ENCODE measurements around the gene EPAS1. TPM values are rescaled to one million over a fixed set of nuclear protein-coding genes. Genes with fewer than 3 reads are reported as not detected.

Gene EPAS1
- total and polyA plus RNA-seq, 2 of the 13 experiments (the other 11 are each of a cell fraction or from before 2014, with no cell fraction given) = 47.1 to 182 TPM

- TF ChIP-seq NCOR1 (IDR thresholded peaks at IDR 0.05; ENCODE audit: borderline replicate concordance, low read length) (peak; percentile 98), ZNF510 (CRISPR knock-in tag; IDR thresholded peaks at IDR 0.05; ENCODE audit: low read depth) (no peak), NFE2L1 (CRISPR knock-in tag; IDR thresholded peaks at IDR 0.05; ENCODE audit: borderline replicate concordance) (no peak), ZNF329 (CRISPR knock-in tag; IDR thresholded peaks at IDR 0.05; ENCODE audit: low read depth) (0 out of 2 replicates have a peak, but pooled peaks have one; percentile 19), KMT2B (CRISPR knock-in tag; IDR thresholded peaks at IDR 0.05) (no peak; the same call in 1 of the 2 replicates), ARID5B (CRISPR knock-in tag; IDR thresholded peaks at IDR 0.05) (peak; percentile 97), ZNF616 (CRISPR knock-in tag; IDR thresholded peaks at IDR 0.05; ENCODE audit: low read depth) (peak; percentile 53; the same call in 1 of the 2 replicates), ISL2 (CRISPR knock-in tag; IDR thresholded peaks at IDR 0.05) (peak; percentile 82; the same call in 1 of the 2 replicates), NFYB (CRISPR knock-in tag; IDR thresholded peaks at IDR 0.05) (peak; percentile 63), ZNF3 (CRISPR knock-in tag; IDR thresholded peaks at IDR 0.05) (no peak; the same call in 1 of the 2 replicates), ZNF879 (CRISPR knock-in tag; IDR thresholded peaks at IDR 0.05) (no peak), TSC22D2 (CRISPR knock-in tag; IDR thresholded peaks at IDR 0.05; ENCODE audit: borderline replicate concordance) (peak; percentile 90; the same call in 1 of the 2 replicates), ZMYM2 (CRISPR knock-in tag; IDR thresholded peaks at IDR 0.05) (peak; percentile 94), TCF12 (IDR thresholded peaks at IDR 0.05) (no peak), TCF12 (CRISPR knock-in tag; IDR thresholded peaks at IDR 0.05) (peak; percentile 89), ZNF839 (CRISPR knock-in tag; IDR thresholded peaks at IDR 0.05; ENCODE audit: borderline replicate concordance) (peak; percentile 74; the same call in 1 of the 2 replicates), ZFP62 (CRISPR knock-in tag; IDR thresholded peaks at IDR 0.05) (no peak), MEIS1 (CRISPR knock-in tag; IDR thresholded peaks at IDR 0.05; ENCODE audit: borderline replicate concordance) (peak; percentile 70; the same call in 1 of the 2 replicates), RAD51 (IDR thresholded peaks at IDR 0.05; ENCODE audit: borderline replicate concordance) (no peak)
- TF ChIP-seq, protein P1, sequence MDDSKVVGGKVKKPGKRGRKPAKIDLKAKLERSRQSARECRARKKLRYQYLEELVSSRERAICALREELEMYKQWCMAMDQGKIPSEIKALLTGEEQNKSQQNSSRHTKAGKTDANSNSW (CRISPR knock-in tag; IDR thresholded peaks at IDR 0.05; ENCODE audit: borderline replicate concordance) = no peak
- TF ChIP-seq, protein P2, sequence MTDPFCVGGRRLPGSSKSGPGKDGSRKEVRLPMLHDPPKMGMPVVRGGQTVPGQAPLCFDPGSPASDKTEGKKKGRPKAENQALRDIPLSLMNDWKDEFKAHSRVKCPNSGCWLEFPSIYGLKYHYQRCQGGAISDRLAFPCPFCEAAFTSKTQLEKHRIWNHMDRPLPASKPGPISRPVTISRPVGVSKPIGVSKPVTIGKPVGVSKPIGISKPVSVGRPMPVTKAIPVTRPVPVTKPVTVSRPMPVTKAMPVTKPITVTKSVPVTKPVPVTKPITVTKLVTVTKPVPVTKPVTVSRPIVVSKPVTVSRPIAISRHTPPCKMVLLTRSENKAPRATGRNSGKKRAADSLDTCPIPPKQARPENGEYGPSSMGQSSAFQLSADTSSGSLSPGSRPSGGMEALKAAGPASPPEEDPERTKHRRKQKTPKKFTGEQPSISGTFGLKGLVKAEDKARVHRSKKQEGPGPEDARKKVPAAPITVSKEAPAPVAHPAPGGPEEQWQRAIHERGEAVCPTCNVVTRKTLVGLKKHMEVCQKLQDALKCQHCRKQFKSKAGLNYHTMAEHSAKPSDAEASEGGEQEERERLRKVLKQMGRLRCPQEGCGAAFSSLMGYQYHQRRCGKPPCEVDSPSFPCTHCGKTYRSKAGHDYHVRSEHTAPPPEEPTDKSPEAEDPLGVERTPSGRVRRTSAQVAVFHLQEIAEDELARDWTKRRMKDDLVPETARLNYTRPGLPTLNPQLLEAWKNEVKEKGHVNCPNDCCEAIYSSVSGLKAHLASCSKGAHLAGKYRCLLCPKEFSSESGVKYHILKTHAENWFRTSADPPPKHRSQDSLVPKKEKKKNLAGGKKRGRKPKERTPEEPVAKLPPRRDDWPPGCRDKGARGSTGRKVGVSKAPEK (CRISPR knock-in tag; IDR thresholded peaks at IDR 0.05; ENCODE audit: borderline replicate concordance) = peak; percentile 96; the same call in 1 of the 2 replicates
- TF ChIP-seq, protein P3, sequence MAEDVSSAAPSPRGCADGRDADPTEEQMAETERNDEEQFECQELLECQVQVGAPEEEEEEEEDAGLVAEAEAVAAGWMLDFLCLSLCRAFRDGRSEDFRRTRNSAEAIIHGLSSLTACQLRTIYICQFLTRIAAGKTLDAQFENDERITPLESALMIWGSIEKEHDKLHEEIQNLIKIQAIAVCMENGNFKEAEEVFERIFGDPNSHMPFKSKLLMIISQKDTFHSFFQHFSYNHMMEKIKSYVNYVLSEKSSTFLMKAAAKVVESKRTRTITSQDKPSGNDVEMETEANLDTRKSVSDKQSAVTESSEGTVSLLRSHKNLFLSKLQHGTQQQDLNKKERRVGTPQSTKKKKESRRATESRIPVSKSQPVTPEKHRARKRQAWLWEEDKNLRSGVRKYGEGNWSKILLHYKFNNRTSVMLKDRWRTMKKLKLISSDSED (CRISPR knock-in tag; IDR thresholded peaks at IDR 0.05) = no peak
Observed at GRCh38 chr2:46315103-46315890, 18.1 kb downstream of the EPAS1 start (continued).
